Stimulated activated naive CD4-positive, alpha-beta T cell treated with Interleukin-2 at 50 U/mL for 16 hours (primary cell): ENCODE results near the gene PHF19.
A peak's percentile ranks its signal among the peaks of the same experiment; 100 is the strongest.

ENCODE experiments used
- DNase-seq: peaks from one replicate; lab custom pipeline; 2025; lab: John Stamatoyannopoulos, UW

PHF19 gene

DNA sequence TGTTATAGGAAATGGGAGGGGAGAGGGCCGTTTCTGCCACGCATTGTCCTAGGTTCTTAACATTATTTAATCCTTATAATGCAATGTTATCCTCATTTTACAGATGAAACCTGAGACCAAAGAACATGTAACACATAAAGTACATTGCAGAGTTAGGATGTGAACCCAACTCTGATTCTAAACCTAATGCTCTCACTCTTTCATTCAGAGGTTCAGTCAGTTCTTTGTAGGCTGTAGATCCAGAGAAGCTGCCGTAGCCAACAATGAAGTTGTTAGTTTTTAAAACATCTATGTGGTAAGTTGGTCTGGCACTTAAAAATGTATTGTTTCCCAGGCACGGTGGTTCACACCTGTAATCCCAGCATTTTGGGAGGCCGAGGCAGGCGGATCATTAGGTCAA lies 23.8 kb downstream of the PHF19 start:
- no peak for DNase-seq

DNA sequence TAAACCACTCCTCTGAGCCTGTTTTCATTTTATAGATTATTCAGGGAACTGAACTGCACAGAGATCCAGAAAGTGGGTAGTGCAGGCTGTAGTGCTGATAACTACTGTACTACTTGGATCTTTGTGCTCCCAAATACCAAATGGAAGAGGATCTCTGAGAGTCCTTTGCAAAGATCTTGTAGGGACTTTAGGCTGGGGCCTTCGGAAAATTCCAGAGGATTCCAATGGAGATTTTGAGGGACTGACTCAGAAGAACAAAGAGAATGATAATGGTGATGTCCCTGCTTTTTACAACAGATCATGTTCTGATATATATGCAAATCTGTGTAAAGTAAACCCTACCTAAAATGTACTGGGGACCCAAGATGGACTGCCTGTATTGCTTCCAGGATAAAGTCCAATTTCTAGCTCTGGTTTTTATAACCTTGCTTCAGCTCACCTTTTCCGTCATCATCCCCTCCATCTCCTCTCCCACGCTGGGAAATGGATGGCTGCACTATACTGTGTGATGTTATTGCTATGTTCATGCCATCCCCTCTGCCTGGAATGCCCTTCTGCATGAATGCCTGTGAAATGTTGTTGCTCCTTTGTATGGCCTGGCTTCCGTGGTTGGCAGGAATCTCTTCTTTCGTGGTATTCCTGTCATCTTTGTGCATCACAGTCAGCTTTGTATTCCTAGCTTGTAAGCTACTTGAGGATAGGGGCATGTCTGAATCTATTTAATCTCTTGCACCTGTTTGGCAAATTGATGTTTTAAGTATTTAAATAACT lies 24.6 kb downstream of the PHF19 start:
- no peak for DNase-seq

DNA sequence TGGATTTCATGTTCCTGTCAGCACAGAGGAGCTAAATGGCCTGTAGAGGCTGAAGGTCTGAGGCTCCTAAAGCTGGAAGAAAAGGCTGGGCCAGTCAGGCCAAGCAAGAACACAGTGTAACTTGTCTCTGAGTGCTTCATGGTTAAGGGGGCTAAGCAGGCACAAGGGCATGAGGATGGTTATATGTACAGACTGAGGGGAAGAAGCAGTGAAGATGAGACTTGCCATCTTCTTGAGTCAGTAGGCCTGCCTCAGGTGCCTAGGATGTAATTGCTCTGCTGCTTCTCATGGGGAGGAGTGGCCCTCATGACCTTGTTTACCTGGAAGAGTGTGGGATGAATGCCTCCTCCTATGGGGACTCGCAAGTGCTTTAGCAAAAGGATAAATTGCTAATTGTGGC lies 25.5 kb downstream of the PHF19 start:
- no peak for DNase-seq

DNA sequence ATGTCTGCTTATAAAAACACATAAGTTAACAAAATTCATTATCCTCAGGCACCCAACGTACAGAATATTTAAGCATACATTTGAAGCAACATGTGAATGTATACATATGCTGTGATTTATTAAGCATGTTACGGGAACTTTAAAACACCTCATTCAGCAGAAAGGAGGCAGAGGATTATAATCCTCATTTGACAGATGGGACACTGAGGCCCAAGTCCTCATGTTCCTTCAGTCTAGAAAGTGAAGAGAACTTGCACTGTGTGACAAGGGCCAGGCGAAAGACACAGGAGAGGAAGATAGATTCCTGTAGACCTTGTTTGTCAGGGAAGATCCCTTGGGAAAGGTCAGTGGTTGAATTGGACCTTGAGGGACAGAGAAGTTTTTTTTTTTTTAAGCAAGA lies 26.7 kb downstream of the PHF19 start:
- no peak for DNase-seq

DNA sequence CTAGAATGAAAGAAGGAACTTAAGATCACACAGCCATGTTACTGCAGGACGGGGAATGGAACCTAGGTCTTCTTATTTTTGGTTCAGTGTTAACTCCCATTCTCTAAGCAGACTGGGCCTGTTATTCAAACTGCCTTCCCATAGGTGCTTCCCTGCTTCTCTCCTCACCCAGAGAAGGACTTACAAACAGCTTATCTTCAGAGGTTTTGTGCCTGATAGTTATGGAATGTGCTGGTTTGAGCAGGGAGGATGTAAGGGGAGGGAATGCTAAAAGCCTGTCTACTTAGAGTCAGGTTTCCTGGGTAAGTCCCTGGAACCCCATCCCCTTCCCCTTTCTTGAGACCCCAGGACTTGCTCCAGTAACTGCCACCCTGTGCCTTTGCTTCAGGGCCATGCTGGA lies 30.1 kb downstream of the PHF19 start:
- no peak for DNase-seq

DNA sequence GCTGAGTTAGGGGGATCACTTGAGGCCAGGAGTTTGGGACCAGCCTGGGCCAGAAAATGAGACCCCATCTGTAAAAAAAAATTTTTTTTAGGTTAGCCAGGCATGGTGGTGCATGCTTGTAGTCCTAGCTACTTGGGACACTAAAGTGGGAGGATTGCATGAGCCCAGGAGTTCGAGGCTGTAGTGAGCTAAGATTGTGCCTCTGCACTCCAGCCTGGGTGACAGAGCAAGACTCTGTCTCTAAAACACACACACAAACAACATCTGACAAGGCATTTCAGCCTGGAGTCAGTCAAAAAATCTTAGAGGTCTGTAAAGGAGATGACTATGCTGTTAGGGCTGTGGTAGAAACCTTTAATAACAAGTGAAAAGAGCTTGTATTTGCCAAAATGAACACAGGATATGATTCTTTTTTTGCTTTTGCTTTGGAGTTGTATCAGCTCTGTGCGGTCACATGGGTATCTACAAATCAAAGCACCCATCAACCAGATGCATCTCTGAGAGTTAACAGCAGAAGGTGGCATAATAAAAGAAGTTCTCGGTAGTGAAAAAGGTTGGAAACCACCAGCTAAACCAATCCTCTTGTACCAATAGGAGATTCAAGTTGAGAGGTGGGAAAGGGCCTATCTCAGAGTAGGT lies 30.6 kb downstream of the PHF19 start:
- no peak for DNase-seq

DNA sequence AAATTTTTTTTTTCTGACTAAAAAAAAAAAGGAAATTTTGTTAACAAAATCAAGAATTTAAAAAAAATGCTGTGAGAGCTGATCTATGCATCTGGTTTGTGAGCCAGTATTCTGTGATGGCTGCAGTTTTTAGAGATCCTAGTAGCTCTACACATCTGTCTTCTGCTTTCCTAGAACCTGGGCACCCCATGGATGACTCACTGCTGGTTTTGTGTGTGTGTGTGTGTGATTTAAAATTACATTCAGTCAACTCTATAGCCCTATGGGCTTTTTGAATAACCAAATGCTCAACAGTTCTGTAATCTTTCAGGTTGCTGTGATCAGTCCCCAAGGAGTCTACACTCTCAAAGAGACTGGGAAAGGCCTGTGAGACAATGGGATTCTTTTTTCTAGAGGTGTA lies 31.7 kb downstream of the PHF19 start:
- DNase-seq = peak; percentile 53

DNA sequence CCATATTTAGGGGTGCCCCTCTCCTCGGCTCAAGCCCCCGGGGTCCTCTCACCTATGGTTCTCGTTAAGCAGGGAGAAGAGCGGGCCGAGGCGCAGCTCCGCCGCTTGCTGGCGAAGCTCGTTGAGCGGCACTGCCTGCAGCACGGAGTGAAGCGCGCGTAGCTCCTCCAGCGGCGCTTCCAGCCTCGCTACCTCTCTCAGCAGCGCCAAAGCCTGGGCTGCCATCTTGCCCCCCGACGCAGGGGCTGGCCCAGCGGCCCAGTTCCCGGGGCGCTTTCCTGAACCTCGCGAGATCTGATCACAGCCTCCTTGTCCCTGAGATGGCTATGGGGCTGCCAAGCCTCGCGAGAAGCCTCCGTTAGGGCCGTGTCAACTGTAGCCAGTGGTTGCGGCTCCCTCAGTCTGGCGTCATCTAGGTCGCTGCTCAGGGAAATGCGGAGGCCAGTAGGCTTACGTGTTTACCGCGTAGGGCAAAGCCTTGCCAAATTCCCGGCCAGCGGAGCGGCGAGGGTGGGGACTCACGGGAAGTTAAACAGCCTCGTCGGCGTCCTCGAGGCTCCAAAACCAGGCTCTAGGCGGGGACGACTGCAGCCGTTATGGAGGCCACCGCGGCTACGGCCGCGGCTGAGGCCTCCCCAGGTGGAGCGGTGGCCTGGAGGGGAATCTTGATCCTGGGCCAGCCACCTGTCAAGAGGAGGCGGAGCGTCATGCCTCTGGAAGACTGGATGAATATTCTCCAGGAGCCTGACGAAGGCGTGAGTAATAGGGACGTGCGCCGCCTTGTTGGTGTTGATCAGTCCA lies 34.1 kb downstream of the PHF19 start, which contains the start of gene PSMD5:
Gene PSMD5, minus strand, starts transcription at position 238 of the 801 bp plus-strand sequence. Its CDS starts 13 bp downstream, at position 225.
- peak; percentile 94 for DNase-seq

DNA sequence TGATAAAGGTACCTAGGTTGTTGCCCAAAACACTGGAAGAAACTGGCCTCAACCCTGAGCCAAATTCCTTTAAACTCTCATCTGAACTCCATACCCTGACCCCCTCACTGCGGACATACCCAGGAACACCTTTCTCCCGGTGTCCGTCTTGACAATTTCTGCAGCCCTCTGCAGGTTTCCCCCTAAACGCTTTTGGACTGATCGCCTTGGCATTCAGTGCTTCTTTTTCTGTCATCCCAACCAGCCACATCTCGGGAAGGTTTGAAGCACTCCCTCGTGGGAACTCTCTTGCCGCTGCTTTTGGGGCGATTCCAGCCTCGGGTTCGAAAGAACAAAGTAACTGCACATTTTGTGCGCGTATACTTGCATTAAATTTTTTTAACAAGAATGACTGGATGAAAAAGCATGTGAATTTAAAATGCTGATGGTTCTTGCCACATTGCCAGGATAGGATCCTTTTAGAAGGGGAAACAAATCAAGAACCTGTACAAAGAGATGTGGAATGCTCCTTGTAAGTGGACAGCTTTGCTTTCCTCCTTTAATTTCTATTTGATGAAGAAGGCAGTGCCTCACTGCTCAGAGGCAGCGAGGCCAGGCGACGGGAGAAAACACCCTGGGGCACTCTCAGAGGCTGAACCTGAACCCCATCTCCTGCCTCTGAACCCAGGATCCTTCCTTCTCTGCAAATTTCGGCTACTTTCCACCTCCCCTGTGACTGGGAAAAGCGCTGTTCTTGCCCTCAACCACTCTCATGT lies 34.9 kb downstream of the PHF19 start:
- DNase-seq = no peak

DNA sequence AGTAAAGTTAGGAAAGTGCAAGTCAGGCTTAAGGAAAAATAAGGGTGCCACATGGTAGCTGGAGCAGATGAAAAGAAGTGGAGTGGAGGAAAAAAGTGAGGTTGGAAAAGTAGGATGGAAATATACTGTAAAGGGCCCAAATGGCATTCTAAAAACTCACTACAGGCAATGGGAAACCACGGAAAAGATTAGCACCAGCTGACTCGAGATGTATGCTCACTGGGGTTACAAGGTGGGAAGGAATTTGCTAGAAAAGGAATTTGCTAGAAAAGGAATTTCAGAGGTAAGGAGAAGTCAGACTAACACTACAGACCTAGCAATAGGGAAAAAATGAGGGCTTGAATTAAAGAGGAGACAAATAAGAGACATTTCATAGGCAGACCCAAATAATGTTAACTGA lies 37.8 kb downstream of the PHF19 start:
- DNase-seq = no peak

DNA sequence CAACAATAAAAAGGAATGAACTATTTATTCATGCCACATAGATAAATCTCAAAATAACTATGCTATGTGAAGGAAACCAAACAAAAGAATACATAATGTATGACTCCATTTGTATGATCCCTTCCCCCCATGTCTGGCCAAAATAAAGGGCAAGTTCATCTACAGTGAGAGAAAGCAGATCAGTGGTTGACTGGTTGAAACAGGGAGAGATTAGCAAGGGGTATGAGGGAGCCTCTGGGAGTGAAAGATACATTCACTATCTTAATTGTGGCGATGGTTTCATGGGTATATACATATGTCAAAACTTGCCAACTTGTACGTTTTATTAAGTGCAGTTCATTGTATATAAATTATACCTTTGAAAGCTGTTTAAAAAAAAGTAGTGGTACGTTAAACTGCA lies 39.1 kb downstream of the PHF19 start:
- DNase-seq = no peak

DNA sequence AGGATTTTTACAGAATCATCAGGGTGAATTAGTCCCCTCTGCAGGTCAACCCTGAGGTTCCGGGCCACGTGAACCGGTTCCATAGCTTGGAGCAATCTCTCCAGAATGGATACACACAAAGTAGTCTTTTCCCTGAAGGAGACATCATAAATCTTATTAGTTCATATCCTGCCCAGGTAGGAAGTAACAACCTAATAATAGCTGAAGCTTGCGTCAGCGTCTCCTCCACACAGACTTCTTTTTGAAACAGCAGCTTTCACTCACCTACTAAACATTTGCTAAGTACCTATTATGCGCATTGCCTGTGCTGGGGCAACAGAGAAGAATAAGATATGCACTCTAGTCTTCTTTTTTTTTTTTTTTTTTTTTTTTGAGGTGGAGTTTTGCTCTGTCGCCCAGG lies 43.7 kb downstream of the PHF19 start:
- DNase-seq = no peak

DNA sequence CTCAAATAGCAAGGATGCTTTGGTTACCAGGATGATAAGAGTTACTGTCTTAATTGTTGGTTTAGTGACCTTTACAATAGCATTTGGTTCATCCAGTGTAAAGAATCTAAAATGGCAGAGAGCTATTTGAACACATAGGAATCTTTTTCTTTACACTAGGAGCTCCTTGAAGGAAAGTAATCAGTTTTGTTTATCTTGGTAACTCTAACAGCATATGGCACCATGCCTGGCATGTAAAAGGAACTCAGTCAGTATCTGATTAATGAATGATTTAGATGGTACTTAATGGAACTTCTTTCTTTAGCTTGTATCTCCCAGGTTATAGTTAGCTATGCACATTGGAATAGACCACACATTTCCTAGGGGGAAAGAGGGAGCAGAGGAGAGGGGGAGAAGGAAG lies 44.2 kb downstream of the PHF19 start:
- DNase-seq = no peak

DNA sequence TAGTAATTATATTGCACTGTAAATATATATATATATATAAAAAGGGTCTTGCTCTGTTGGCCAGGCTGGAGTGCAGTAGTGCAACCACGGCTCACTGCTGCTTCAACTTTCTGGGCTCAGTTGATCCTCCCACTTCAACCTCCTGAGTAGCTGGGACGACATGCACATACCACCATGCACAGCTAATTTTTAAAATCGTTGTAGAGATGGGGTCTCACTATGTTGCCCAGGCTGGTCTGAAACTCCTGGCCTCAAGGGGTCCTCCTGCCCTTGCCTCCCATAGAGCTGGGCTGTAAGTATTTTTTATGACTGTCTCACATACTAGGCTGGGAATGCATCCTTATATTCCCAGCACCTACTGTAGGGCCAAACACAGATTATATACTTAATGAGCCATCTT lies 46.1 kb downstream of the PHF19 start:
- DNase-seq = no peak

DNA sequence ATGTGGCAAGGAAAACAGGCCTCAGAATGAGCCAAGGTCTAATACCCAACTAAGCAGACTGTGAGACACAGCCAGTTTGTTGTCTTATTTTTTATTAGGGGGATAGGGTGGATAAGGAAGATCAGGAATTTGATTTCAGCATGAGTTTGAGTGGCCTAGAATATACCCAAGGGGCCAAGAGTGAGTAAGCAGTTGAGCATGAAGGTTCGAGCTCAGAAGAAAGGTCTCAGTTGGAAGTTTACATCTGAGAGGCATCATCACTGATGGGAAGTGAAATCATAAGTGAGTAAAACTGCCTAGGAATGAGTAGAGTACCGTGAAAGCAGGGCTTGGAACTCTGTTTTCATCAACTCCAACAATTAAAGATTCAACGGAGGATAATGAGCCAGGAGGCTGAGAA lies 46.8 kb downstream of the PHF19 start:
- DNase-seq = no peak

DNA sequence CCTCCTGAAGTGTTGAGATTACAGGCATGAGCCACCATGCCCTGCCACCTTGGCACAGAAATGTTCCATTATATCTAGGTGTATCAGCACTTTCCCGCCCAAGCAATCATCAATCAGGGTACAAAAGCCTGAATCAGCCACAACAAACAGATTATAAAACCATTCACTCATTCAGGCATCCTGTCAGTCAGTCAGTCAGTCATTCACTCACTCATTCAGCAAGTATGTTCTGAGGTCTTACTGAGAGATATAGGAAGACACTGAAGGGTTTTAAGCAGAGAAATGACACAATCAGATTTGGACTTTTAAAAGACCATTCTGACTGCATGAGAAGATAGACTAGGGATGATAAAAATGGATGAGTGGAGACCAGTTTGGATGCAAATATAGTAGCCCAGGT lies 47.3 kb downstream of the PHF19 start:
- no peak for DNase-seq

DNA sequence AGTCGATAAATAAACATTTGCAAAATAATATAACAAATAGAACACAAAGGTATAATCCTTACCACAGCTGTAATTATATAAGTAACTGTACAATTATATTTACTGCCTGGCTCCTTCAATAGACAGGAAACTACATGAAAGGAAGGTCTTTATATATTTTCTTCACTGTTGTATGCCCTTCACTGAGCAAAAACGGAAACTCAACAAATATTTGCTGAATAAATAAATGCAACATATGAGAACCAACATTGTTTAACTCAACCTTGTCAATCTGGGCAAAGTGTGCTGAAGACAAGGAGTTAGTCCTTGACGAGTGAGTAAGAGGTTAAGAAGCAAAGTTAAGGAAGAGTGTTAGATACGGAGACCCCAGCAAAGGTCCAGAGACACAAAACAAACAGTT lies 56.9 kb downstream of the PHF19 start:
- no peak for DNase-seq

DNA sequence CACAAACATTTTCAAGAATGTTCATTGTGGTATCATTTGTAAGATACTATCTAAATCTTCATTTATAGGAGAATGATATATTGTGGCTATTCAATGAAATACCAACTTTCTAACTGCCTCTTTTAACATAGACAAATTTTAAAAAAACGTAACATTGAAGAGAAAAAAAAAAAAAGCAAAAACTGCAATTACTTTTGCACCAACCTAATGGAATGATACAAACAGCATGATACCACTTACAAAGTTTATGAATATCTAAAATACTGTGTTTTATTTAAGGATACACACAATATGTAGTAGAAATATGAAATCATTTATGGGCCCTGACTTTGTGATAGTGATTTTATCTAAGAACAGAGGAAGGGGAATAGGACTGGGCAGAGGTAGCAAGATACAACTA lies 58.4 kb downstream of the PHF19 start:
- no peak for DNase-seq

DNA sequence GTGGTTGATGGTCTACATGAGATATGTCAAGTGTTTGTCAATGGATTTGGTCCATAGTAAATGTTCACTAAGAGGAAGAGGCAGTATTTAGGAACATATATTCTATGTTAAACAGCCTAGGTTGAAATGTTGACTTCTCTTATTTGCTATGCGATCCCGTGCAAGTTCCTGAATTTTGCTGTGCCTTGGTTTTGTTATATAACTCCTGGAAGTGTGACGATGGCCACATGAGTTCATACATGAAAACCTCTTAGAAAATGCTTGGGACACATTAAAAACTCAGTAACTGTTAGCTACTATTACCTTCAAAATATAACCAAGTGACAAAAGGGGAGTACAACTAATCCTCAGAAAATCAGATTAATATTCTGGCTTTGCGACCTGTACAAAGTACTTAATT lies 61.9 kb downstream of the PHF19 start:
- no peak for DNase-seq

DNA sequence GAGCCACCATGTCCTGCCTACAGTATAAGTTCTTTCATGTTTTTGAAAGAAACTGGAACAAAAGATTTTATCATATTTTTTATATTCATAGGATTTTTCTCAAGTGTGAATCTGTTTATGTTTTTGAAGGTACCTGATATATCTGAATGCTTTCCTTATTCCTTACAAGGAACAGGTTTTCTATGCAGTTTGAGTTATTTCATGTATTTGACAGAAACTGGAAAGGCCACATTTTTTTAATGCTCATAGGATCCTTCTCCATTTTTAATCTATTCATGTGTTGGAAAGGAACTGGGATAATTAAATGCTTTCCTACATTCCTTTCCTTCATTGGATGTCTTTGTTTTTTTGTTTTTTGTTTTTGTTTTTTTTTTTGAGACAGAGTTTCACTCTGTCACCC lies 68.1 kb downstream of the PHF19 start:
- no peak for DNase-seq

DNA sequence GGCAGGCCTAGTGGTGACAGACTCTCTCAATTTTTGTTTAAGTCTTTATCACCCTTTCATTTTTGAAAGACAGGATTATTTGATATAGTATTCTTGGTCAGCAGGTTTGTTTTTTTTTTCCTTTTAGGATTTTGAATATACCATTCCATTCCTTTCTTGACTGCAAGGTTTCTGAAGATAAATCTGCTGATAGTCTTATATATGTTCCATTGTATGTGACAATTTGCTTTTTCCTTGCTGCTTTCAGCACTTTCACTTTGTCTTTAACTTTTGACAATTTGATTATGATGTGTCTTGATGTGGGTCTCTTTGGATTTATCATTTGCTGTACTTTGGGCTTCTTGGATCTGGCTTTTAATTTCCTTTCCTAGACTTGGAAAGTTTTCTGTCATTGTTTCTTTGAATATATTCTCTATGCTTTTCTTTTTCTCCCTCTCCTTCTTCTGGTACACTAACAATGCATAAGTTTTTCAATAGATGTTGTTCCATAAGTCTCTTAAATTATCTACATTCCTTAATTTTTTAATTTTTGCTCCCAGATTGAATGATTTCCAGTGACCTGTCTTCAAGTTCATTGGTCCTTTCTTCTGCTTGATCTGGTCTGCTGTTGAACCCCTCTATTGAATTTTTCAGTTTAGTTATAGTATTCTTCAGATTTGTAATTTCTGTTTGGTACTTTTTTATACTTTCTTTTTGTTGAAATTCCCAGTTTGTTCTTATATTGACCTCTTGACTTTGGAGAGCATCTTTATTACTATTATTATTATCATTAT lies 69.2 kb downstream of the PHF19 start:
- no peak for DNase-seq
